ENCODE data around the gene CD74.

Gene CD74

DNA sequence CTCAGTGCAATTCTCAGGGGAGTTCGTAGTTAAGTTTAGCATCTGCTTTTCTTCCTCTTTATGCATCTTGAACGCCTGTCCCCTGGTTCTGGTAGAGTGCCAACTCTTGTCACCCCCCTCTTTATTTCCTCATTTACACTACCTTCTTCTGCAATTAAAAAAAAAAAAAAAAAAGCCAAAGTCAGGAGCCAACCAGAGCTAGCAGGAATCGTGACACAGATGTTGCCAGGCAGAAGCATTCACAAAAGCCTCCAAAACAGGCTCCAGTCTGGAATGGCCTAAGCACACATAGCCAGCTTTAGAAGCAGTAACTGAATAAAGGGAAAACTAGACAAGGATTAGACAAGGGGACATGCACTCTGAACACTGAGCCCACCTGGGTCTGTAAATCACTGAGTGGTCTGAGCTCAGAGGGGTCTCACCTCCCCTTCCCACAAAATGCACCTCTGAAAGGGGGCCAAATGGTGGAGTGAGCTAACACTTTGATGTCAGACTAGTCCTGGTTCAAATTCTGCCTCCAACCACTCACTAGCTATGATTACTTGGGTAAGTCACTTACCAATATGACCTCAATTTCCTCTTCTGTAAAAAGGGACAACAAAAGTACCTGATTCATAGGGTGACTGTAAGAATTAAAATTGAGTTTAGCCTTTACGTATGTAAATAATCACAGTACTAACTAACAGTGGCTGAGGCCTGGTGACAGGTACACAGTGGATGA lies 2.0 kb downstream of the CD74 start:
- DNase-seq (ENCODE audit: low spot score) = peak; percentile 42

DNA sequence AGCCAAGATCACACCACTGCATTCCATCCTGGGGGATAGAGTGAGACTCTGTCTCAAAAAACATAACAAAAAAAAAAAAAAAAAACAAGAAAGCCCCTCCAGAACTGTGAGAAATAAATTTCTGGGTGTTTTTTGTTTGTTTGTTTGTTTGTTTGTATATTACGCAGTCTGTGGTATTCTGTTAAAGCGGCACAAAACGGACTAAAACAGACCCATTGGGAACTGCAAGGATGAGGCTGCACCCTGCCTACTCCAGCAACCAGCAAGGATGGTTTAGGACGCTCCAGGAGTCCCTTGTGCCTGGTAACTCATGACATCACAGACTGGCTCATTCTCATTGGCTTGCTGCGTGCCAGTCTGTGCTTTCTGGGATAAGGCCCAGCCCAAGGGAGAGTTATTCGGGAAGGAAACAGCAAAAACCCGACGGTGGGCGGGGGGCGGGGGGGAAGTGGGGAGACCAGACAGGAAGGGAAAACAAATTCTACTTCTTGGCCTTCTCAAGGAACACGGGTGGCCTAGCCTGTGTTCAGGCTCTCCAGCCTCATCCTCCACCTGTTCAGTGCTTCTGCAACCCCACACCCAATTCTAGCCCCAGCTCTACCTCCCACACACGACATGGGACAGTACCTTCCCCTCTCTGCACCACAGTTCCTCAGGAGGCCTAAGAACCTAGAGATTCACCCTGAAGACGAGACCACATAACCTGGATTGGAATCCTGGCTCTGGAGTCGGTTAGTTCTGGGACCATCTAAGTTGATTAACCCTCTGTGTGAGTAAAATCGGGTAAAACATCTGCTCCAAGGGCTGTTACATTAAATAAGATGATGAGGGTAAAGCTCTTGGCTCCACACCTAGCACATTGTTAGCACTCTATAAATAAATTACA lies 2.8 kb downstream of the CD74 start:
- DNase-seq (ENCODE audit: low spot score) = peak; percentile 76

DNA sequence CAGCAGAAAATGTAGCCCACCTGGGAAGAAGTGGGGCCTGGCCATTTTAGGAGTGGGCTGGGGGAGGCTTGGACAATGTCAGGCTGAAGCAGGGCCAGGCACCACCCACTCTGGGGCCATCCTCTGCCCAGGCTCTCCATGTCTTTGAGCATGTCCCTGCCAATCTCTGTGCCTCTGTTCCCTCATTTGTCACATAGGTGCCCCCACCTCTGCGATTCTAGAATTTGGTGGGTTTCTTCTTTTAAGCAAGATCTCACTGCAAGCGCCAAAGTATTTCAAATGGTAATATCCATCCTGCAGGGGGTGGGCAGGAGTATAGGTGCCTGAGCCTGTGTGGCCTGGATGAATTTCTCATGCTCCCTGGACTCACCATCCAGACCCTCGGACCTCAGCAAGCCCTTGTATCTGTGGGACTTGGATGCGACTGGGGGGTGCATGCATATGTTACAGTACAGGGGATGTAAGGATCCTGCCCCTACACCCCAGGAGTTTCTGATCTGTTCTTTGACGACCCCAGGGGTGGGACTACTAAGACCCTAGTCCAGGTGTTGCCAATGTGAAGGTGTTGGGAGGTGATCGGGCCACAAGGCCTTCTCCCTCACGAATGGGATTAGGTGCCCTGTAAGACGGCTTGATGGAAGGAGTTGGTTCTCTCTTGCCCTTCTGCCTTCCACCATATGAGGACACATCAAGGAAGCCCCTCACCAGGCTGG lies 4.3 kb downstream of the CD74 start:
- no peak for DNase-seq (ENCODE audit: low spot score)

GRCh38 chr5:150407096-150407720 lies 5.5 kb downstream of the CD74 start:
- DNase-seq (ENCODE audit: low spot score) = no peak

- no peak for DNase-seq (ENCODE audit: low spot score)
These were observed 6.0 kb downstream of the CD74 start for GRCh38 chr5:150406723-150407095.

DNA sequence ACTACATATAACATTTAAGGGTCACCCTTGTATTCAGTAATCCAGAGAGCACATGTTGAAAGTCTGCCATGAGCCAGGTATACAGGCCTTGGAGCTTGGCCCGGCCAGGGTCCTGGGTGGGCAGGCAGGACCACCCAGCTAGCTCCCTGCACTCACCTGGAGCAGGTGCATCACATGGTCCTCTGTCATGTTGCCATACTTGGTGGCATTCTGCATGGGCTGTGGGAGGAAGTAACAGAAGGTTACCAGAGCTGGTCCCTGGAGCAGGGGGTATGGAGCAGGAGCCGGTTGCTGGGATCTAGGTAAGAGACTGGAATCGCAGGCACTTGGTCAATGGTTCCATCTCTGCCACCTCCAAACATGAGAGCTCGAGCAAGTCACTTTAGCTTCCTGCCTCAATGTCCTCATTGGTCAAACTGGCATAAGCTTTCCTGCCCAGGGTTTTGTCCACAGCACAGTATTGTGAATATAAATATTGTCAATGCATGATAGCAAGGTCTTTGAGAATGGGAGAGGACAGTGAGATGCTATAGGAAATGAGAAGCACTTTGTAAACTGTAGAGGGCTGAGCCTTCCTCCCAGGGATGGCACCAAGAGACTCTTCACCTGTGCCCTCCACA lies 6.5 kb downstream of the CD74 start:
- no peak for DNase-seq (ENCODE audit: low spot score)

DNA sequence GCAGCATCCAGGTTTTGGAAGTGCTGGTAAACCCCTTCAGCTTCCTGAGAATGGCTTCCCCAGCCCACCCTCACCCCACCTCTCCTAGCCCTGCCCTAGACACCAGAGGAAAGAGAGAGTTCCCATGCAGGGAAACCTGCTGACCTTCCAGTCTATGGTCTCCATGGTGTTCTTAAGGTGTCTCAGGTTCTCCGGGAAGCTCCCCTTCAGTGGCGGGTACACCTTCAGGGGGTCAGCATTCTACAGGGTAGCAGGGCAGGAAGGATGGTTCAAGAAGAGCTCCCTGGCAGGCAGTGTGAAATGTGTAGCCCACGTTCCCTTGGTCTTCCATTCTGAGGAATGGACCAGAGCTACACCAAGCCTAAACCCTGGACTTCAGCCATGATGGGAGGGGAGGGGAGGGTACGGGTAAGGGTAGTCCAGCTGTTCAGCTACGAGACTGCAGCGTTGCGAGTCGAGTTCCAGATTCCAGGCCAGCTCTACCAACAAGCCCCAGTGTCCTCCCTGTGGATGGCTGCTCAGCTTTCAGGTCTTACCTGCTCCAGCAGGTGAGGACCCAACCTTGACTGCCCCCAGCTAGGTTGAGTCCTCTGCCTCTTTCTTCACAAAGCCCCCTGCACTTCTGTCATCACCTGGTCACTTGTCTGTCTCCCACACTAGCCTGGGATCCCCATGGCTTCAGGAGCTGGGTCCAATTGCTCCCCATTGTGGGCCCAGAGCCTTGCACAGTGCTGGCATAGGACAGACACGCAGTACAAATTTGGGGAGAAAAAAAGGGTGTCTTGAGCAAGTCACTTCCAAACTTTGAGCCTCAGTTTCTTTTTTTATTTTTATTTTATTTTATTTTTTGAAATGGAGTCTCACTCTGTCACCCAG lies 7.5 kb downstream of the CD74 start:
- no peak for DNase-seq (ENCODE audit: low spot score)

DNA sequence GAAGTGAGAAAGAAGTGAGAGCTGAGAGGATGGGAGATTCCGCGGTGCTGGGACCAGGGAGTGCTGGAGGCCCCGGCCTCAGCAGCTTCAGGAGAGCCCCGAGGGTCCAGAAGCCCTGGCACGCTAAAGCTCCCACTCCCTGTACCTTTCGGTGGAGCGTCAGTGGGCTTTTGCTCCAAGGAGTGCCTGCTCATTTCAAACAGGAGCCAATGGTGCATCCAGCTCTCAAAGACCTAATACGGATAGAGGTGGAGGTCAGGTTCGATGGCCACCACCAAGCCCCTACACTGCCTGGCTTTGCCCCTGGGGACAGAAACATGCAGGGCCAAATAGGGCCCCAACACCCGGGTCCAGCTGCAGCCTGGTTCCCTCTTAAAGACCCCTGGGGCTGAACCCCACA lies 8.2 kb downstream of the CD74 start:
- no peak for DNase-seq (ENCODE audit: low spot score)

- no peak for DNase-seq (ENCODE audit: low spot score)
These were observed 8.6 kb downstream of the CD74 start for GRCh38 chr5:150404121-150404520.

DNA sequence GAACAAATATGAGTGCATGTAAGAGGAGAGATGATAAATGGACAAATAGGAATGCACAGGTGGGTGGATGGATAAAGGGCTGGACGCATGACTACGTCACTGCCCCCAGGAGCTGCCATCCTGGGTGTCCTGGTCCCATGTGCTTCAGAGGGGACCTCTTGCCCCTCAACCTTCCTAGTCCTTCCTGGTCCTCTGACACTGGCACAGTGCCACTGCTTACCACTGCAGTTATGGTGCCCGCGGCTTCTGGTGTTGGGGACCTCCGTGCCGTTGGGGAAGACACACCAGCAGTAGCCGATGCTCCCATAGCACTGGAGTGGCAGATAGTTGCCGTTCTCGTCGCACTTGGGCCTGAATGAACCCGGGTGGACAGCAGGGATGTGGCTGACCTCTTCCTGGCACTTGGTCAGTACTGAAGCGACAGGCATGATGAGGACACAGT lies 9.8 kb downstream of the CD74 start:
- DNase-seq (ENCODE audit: low spot score) = no peak

- no peak for DNase-seq (ENCODE audit: low spot score)
These were observed 10.4 kb downstream of the CD74 start for GRCh38 chr5:150402229-150402773.

DNA sequence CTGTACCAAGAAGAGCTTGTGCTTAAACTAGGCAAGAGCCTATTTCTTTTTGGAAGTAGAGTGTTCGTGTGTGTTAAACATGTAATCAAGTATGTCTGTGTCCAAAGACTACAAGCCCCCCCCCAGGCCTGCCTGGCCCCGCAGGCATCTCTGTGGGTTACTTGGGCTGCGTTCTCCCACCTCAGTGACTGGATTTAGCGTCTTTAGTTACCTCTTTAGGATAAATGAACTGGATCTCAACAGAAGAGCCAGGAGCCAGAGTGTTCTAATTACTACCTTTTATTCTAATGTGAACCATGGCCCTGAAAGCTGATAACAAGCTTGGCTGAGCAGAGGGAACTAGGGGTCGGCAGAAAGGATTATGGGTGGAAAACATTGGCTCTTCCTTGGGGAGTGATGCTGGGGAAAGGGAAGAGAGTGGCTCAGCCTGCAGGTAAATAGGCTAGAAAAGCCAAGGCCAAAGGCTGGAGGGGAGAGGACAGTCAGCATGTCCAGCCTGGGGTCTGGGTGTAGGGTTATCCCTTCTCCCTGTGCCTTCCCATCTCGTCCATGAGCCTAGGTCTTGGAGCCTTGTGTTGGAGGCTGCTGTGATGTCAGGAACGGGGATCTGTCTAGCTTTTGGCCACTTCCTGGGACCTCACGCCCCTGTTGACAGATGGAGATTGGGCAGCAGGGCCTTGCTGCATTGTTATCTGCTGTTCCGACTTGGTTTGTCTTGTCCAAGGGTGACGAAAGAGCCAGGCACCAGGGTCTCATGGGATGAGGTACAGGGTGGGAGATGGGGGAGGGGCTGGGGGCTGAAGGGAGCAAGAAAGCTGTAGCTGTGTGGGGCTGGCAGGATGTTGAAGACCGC lies 11.1 kb downstream of the CD74 start:
- no peak for DNase-seq (ENCODE audit: low spot score)

DNA sequence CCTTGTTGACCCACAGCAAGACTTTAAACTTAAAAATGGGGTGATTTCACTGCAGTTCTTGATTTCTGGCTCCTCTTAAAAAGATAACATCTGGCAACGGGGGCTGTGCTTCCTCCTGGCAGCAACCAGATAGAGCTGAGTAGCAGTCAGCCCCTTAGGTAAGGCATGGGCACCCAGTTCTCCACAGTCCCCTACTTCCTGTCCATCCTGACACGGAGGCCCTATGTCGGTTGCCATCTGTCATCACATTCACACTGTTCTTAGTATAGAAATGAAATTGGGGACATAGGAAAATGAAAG lies 11.7 kb downstream of the CD74 start:
- DNase-seq (ENCODE audit: low spot score) = no peak

DNA sequence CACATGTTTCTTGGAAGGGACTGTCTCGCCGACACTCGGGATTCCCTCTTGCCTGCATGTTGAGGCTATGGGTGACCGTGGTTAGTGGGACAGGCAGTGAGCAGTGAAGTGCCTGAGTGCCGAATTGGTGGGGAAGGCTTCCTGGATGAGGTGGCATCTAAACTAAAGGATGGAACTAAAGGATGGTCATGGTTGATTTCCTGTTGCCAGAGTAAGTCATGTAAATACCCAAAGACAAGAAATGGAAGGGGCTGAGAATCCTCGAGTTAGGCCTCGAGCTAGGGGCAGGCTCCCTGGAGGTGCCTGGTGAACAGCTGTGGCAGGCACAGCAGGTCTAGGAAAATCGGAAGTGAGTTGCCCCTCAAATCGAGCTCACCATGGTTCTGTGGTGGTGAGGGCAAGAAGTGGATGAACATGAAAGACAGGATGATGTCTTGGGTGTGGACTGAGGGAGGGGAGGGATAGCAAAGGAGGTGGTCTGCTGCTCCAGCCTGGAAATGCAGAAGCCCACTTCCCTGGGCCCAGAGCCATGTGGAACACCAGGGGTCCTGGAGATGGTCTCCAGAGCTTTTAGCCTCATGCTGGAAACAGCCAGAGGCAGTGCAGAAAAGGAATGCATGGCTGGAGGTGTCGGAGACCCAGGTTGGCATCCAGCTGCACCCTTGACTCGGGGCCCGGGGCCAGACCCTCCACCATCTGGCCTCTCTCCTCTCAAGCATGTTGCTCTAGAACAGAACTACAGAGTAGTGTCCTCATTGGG lies 12.2 kb downstream of the CD74 start:
- DNase-seq (ENCODE audit: low spot score) = no peak

GRCh38 chr5:150399524-150400211 lies 13.0 kb downstream of the CD74 start:
- DNase-seq (ENCODE audit: low spot score) = no peak

DNA sequence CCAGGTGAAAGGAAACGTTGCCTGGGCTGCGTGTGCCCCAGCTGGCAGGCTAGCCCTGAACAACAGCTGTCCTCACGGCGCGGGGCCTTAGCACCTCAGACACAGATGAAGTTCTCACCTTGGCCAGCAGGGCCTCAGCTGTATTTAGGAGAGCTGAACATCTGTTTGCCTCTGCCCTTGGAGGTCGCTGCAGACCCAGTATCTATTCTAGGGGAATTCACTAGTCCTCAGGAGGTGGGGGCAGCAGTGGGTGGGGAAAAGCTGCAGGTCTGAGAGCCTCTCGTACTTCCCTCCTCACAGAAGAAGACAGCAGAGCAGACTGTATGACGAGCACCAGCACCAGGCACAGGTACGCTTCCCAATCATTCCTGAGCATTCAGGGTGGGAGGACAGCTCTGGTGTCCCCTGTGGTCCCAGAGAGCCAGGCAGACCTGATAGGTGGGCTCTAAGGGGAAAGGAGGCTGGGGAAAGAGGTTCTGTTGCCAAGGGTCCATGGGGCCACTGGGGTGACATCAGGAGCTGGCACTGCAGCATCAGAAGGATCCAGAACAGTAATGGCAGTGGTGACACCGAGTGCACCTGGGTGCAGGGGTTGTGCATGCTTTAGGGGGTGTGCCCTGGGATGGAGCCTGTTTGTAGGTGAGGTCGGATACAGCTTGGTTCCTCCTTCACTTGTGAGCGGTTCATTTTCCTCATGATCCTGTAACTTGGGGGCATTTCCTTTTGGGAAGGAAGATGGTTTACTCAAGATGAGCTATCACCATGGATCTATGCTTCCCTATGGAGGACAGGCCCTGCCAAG lies 13.8 kb downstream of the CD74 start:
- DNase-seq (ENCODE audit: low spot score) = no peak

Data from HuH-7.5 (cell line).